GM19035 (cell line): Measurements from ENCODE around the gene RASGRF2.
"Not testable (repeated sequence)": the region's sequence is repeated elsewhere in the genome, so short reads cannot be mapped to it uniquely, and the experiment has no call there.

ENCODE experiments used
- ATAC-seq: cut with Tn5 transposase; IDR thresholded peaks from one replicate; pipeline ENCODE4 v1.9.1; 2021; ENCODE audit not compliant: unreplicated experiment

The RASGRF2 gene

DNA sequence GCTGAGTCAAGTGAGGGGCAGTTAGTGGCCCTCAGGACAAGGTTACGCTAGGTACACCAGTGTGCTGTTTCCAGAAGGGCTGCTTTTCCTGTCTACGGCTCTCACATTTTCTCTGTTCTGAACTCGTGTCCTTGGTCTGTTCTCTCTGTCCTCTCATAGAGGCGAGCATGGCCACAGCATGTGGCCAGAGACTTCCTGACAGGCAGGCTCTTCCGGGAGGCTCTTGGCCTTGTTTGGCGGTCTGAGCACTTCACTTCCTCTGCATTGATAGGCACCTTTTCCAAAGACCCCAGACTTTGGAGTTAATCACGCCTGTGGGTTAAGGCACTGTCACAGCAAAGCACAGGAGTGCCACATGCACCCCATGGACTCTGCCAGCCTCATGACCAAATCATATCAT, 274.1 kb downstream of the RASGRF2 start:
- no peak for ATAC-seq

DNA sequence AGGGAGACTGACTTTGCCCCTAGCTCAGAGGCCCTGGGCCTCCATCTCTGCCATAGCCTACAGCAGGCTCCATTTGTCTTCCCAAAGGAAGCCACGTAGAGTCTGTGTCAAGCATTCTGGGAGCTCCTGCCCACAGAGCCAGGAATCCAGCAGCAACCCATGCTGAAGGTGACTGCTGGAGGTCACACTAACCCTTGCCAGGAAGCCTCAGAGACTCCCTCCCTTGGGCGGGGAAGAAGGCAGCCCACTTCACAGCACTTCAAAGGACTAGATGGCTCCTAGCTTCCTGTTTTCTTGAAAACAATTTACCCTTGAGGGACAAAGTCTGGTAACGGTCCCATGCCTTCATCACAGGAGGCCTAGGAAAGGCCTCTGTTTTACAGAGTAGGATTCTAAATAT, 274.6 kb downstream of the RASGRF2 start:
- no peak for ATAC-seq

DNA sequence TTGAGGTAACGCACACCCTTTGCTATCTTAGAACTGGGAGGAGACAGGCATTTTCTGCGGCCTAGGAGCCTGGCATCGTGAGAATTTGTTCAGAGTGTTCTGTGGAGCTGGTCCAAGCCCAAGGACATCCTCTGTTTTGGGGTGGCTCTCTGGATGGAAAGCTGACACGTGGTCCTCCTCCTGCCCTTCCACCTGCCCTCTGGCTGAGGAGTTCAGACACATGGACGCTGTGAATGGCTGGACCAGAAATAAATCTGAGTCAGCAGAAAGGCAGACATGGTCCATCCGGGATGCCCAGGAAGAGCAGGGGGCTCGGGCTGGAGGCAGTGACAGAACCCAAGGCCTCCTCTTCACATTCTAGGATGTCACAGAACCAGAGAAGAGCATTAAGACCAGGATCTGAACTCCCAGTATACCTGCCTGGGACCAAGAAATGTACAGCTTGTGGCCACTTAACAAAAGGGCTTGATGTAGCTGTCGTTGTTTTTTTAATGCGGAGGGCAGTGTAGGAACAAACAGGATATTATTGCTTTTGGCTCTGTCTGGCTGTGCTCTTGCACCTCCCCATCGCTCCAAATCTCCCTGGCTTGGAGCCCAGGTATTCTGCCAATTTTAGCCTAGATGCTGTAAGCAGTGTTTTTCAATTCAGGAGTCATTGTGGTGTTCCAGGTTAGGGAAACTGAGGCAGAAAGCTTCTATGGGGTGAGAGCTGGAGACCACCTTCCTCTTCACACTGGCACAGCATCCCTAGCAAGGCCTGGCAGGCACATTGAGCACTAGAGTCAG, 275.3 kb downstream of the RASGRF2 start:
- no peak for ATAC-seq

DNA sequence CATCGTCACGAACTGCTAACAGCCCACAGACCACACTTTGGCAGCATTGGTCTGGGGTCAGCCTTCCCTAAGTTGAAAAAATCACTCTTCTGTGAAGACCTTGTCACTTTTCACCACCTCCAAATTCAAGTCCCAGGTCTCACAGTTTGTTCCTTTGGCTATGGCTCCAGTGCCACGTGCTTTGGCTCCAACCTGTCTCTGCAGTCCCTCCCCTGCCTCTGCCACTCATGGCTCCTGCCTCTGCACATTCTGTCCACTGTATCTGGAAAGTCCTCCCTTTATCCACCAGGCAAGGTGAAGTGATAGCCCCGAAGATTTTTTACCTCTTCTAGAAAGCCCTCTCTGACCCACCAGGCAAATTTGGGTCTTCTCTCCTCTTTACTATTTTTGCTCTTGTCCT, 278.3 kb downstream of the RASGRF2 start:
- no peak for ATAC-seq

DNA sequence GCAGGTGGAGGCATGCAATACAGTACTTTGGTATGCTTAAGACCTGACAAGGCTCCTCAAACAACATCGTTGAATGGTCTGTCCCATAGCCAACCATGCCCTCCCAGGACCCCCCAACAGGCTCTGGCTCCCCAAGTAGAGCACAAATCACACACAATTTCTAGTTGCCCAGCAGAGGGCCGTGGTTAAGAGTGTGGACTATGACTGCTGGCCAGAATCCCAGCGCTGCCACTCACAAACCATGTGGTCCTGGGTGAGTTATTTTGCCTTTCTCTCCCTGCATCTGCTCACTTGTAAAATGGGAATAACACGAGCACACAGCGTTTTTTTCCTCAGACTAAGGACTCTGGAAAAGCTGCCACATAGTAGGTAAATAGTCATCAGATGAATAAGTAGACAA, 279.4 kb downstream of the RASGRF2 start:
- no peak for ATAC-seq

DNA sequence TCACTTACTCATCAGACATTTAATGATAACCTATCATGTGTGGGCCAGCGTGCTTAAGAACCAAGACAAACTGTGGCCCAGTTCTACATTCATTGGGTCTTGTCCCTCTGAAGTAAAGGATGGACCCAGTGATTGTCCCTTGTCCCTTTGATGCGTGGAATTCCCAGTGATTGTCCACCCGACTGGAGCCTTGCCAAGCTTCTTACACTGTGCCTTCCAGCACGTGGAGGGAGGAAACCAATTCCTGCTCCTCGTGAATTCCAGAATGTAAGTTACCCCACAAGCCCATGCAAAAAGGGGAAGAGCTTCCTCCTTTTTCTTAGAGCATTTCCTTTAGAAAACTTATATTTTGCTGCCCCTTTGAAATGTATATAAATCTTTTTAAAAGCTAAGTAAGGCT, 280.8 kb downstream of the RASGRF2 start:
- ATAC-seq: no peak

DNA sequence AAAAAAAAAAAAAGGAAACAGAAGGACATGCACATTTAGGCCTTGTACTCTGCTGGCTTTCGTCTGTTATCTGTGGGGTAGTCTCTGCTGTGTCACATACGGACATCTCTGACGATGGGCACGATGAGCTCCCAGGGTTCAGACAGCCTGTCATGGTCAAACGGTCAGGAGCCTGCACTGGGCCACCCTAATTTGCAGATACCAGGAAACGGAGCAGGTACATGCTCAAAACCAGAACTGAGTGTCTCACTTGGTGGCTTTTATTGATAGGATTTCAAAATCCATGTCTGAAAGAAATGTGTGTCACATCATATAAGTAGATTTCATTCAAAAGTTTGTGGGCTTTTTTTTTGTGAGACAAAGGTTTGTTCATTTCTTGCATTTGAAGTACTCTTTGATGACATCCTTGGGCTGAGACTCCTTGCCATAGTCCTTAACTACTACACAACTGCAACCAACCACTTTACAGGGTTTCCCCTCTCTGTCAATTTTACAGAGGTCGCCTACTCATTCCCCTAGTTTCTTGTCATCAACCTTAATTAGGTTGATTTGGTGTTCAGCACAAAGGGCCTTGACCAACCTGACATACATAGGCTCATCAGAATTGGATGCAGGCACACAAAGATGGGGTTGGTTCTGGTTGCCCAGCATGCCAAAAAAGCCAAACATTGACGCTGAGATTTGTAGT, 281.9 kb downstream of the RASGRF2 start:
- no peak for ATAC-seq

DNA sequence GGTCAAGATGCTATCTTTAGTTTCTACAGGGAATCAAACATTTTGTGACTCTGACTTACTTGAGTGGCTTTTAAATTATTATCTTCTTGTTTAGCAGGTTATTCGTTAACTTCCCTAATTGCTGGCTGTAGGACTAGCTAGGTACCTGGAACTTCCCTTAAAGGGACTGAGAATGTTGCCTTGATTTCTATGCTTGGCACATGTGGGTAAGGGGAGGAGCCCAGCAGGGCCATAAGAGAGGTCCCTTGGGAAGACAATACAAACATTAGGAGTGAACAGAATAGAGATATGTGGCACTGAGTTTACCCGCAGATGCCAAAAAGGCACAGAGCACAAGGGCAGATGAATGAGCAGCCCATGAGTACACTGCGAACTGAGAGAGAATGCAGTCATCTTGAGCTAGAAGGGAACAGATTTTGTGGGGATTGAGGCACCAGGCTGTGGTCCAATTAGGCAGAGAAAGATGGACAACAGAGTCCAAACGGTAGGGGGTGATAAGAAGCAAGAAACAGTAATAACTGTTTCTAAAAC, 282.8 kb downstream of the RASGRF2 start:
- ATAC-seq: no peak

DNA sequence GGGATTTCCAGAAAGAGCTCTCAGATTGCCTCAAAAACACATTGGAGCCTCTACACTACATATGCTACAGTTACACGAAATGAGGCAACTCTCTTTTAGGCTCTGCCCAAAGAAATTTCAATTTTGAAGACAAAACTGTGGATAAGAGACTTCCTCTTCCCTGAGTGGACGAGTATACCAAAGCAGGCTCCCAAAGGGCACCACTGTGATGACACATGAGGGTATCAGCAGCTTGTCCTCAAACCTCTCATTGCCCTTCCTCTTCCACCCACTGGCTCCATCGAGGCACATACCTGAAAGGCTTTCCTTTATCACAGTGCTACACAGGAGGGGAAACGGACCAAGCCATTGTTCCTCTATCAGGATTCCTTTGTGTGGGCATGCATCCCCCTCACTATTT, 284.3 kb downstream of the RASGRF2 start:
- no peak for ATAC-seq

DNA sequence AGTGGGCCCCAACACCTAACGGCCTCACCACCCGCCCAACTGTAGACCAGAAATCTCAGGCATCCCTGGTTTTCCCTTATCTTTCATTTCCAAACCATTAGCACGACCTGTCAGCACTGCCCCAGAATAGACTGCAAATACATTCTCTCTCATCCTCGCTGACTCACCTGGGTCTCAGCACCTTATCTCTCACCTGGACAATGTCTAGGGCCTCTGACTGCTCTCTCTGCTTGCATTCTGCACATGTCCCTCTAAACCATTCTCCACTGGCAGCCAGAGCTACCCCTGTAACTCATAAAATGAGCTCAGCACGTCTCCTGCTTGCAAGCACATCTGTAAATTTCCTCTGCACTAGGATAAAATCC, 285.7 kb downstream of the RASGRF2 start:
- ATAC-seq: no peak

DNA sequence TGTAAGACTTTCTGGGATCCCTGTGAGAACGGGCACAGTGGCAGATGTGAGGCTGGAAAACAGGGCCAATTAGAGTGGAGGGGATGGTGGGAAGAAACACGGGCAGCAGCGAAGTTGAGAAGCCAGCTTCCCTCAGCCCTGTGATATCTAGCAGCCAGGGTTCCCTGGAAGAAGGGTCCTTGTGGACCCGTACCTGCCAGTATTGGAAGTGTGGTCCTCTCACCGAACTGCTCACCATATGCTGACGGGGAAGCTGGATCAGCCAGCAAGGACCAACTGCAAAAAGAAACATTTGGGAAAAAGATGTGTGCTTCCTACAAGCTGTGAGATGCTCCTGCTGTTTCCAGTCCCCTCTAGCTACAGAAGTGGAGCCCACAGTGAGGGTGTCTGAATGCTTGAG, 286.5 kb downstream of the RASGRF2 start:
- no peak for ATAC-seq

DNA sequence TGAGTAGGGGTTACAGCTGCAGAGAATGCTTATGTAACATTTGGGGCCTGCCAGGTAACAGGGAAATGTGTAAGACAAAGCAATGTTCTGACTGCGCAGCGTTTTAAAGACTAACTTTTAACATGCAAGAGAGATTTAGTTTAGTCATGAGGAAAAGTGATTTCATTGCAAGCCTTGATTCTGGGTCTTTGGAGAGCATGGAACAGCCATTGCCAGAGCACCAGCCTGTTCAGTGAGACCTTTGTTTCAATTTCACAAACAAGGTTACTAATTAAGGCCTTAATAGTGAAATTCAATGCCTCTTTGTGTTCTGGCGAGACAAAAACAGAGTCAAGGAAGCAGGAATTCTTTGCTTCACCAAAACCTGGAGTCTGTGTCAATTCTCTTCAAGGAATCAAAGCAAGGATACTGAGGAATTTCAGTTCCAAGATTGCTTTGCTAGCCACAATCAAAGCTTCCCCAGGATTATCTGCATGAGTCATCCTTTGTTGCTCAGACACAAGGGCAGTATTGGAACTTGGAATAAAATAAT, 287.3 kb downstream of the RASGRF2 start:
- no peak for ATAC-seq

DNA sequence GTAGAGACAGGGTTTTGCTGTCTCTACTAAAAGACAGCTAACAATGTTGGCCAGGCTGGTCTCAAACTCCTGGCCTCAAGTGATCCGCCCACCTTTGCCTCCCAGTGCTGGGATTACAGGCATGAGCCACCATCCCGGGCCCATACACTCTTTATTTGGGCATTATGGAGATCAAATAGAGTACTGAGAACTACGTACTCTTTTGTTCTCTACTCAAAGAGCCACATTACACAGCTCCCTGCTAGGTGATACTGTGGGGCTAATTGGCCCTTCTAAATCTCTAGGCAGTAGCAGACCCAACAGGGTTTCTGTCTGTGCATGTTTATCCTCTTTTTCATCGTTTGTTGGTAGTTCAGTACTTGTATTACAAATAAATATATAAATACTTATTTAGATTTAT, 289.1 kb downstream of the RASGRF2 start:
- no peak for ATAC-seq

DNA sequence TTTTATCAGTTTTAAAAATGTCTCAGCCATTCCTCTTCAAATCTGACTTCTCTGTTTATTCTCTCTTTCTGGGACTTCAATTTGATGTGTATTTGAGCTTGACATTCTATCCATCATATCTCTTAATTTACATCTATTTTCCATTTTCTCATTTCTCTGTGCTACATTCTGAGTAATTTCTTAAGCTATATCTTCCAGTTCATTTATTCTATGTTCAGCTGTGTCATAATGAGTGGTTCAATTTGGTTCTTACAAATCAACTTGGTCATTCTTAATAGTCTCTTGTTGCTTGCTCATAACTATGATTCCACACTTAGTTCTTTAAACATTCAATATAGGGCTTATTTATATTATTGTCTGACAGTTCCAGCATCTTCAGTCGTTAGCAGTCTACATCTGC, 289.8 kb downstream of the RASGRF2 start:
- ATAC-seq: no peak

DNA sequence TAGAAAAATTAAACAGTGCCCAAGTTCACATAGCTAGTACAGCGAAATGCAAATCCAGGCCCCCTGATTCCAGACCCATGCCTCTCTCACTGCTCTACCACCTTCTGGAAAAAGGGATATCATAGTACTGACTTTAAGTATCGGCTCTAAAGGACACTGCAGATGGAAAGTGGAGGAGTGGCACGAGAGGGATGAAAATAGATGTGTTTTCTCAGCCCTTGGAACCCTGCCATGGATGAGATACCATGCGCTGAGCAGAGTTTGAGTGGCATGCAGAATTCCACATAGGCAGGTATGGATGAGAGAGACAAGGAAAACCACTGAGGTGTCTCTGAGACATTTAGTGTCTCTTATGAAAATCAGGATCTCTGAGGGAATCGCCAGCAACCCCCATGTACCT, 291.8 kb downstream of the RASGRF2 start:
- ATAC-seq: no peak

DNA sequence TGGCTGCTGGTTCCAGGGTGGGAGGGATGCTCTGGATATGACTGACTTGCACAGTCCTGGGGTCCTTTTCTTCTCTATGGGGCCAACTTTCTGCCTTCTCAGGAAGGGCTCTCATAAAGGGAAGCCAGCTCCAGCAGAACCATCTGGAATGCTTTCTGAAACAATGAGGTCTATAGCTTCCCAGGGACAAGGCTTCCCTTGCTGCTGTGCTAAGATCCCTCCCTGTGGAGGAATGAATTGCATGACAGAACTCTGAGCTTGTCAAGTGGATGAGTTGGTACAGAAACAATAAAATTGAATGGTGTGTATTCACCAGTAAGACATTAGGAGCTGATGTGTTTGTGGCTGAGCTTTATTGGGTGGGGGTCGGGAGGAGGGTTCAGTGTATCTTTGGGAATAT, 292.7 kb downstream of the RASGRF2 start:
- ATAC-seq: no peak

DNA sequence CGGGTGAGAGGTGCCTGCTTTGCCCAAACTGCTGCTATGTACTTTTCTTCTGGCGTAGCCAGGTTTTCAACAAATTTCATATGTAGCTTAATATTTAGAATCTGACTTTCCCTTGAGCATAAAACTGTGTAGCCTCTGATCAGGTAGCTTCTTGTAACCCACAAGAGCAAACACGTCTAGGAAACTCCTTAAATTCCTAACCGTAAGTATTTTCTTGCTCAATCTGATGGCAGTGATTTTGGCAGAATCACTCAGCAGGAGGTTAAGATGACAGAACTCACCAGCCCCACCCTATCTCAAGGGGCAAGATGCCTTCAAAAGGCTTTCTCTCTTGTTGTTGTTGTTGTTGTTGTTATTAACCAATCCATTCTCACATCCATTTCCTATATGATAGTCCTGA, 293.7 kb downstream of the RASGRF2 start:
- ATAC-seq: no peak

DNA sequence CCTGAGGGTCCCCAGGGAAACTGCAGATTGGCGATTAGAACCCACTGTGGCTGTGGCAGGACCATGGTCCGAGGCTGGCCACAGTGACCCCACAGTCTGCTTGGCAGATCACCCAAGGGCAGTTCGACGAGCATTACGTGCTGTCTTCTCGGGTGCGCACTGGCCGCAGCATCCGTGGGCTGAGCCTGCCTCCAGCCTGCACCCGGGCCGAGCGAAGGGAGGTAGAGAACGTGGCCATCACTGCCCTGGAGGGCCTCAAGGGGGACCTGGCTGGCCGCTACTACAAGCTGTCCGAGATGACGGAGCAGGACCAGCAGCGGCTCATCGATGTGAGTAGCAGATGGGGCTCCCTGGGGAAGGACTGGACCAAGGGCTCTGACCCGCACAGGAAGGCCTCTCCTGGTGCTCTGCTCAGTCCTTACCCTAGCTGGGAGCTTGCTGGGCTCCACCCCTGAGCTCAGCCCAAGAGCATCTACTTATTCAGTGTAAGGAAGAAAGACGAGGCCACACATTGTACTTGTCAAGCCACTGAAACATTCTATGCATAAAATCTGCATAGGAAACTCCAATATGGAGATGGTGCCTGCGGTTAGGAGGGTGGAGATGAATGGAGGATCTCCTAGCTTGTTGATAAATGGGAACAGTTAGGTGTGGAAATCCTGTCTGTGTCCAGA, 294.9 kb downstream of the RASGRF2 start:
- ATAC-seq: no peak

DNA sequence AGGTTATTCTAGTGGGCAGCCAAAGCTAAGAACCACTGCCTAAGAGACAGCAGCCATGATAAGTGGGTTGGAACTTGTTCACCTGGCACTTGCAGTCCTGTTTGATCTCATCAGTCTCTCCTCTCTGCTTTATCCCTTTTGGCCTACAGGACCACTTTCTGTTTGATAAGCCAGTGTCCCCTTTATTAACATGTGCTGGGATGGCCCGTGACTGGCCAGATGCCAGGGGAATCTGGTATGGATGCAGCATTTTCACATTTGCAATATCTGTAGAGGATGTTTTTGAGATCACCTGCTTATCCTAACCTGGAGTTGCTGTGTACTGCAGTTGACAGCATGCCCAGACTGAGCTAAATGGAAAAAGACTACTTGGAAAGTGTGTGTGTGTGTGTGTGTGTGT, 296.6 kb downstream of the RASGRF2 start:
- no peak for ATAC-seq

DNA sequence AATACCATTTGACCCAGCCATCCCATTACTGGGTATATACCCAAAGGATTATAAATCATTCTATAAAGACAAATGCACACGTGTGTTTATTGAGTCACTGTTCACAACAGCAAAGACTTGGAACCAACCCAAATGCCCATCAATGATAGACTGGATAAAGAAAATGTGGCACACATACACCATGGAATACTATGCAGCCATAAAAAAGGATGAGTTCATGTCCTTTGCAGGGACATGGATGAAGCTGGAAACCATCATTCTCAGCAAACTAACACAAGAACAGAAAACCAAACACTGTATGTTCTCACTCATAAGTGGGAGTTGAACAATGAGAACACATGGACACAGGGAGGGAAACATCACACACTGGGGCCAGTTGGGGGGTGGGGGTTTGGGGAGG, 302.6 kb downstream of the RASGRF2 start:
- ATAC-seq: not testable (repeated sequence)

DNA sequence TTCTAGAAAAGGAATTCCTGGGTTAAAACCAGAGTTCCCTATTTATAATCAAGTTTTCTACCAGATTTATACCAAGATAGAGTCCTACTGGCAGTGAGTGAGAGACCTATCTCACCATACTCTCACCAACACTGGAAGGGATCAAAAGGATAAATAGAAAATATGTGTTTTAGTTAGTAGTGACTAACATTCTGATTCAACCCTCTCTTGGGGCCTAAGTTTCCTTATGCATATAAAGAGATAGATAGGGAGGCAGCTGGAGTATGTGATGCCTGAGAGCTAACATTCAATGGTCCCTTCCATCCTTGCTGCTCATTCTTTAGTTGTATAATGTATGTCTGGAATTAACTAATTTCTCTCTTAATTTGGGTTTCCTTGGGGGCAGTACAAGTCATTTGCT, 304.9 kb downstream of the RASGRF2 start:
- no peak for ATAC-seq
